GM23338 (cell line): ENCODE measurements around the gene TRPM7. TPM values are rescaled to one million over a fixed set of nuclear protein-coding genes. Genes with fewer than 3 reads are reported as not detected.

ENCODE experiments used
- ATAC-seq: fragments of 200-7000 bp; cut with Tn5 transposase; 3 replicates; pipeline ENCODE4 v1.9.1; 2020
- DNase-seq: peaks from one replicate; pipeline ENCODE4 v3.0.0-alpha.2; 2015; ENCODE audit warnings: low spot score
- H2AFZ ChIP-seq: fragments of 200-600 bp; sonication (generic); 2 replicates; pipeline ENCODE4 v1.8.0; 2016; ENCODE audit warnings: antibody characterized with exemption, mild to moderate bottlenecking, moderate library complexity
- H3F3A ChIP-seq: fragments of 200-600 bp; sonication (generic); replicated peaks from 2 replicates; pipeline ENCODE4 v1.8.0; 2017; ENCODE audit warnings: antibody characterized with exemption, mixed run types, low read depth
- H3K27ac ChIP-seq: fragments of 200-600 bp; sonication (generic); 2 replicates; pipeline ENCODE4 v1.6.1; 2016; ENCODE audit warnings: low read depth
- H3K27me3 ChIP-seq: fragments of 200-600 bp; sonication (generic); 2 replicates; pipeline ENCODE4 v1.8.0; 2016; ENCODE audit warnings: mild to moderate bottlenecking, mixed run types, moderate library complexity; ENCODE audit not compliant: insufficient read depth
- H3K36me3 ChIP-seq: fragments of 200-600 bp; sonication (generic); 2 replicates; pipeline ENCODE4 v1.8.0; 2016; ENCODE audit warnings: mild to moderate bottlenecking; ENCODE audit not compliant: insufficient read depth
- H3K4me1 ChIP-seq: fragments of 200-600 bp; sonication (generic); 2 replicates; pipeline ENCODE4 v1.8.0; 2016; ENCODE audit warnings: mild to moderate bottlenecking, moderate library complexity; ENCODE audit not compliant: insufficient read depth
- H3K4me2 ChIP-seq: fragments of 200-600 bp; sonication (generic); 2 replicates; pipeline ENCODE4 v1.7.1; 2017; ENCODE audit warnings: mixed run types
- H3K4me3 ChIP-seq: fragments of 200-600 bp; sonication (generic); 2 replicates; pipeline ENCODE4 v1.6.1; 2016; ENCODE audit warnings: mixed run types
- H3K79me2 ChIP-seq: fragments of 200-600 bp; sonication (generic); replicated peaks from 2 replicates; pipeline ENCODE4 v1.8.0; 2017; ENCODE audit warnings: mild to moderate bottlenecking; ENCODE audit not compliant: insufficient read depth
- H3K9me2 ChIP-seq: fragments of 200-600 bp; sonication (generic); 2 replicates; pipeline ENCODE4 v1.8.0; 2017; ENCODE audit not compliant: insufficient read depth
- H4K20me1 ChIP-seq: fragments of 200-600 bp; sonication (generic); replicated peaks from 2 replicates; pipeline ENCODE4 v1.8.0; 2017; ENCODE audit warnings: mild to moderate bottlenecking; ENCODE audit not compliant: insufficient read depth
- H3K27ac Mint-ChIP-seq: 2 replicates; pipeline ENCODE4 v1.8.0; 2020; ENCODE audit warnings: inconsistent platforms, mild to moderate bottlenecking, moderate library complexity, mixed read lengths
- H3K27me3 Mint-ChIP-seq: 3 replicates; pipeline ENCODE4 v1.8.0; 2022; ENCODE audit warnings: low read depth, mild to moderate bottlenecking, moderate library complexity, mixed read lengths, inconsistent platforms; ENCODE audit not compliant: insufficient read depth, poor library complexity
- H3K36me3 Mint-ChIP-seq: 3 replicates; pipeline ENCODE4 v1.8.0; 2021; ENCODE audit warnings: low read depth, mild to moderate bottlenecking, inconsistent platforms, moderate library complexity, mixed read lengths
- H3K4me1 Mint-ChIP-seq: 3 replicates; pipeline ENCODE4 v1.8.0; 2020; ENCODE audit warnings: mild to moderate bottlenecking, inconsistent platforms, mixed read lengths
- H3K4me3 Mint-ChIP-seq: 3 replicates; pipeline ENCODE4 v1.8.0; 2021; ENCODE audit warnings: moderate library complexity, mild to moderate bottlenecking, inconsistent platforms, mixed read lengths
- H3K9me3 Mint-ChIP-seq: 3 replicates; pipeline ENCODE4 v1.8.0; 2020; ENCODE audit warnings: moderate library complexity, mild to moderate bottlenecking, inconsistent platforms, mixed read lengths
- CREB1 ChIP-seq: fragments of 250-450 bp; sonication (Bioruptor Pico); IDR thresholded peaks from 2 replicates; pipeline ENCODE4 v1.5.0; 2020; ENCODE audit warnings: low read depth, mild to moderate bottlenecking, moderate library complexity
- CTCF ChIP-seq, 2 experiments: fragments of 200-600 bp in 1 of 2; sonication (generic) in 1 of 2; conservative IDR thresholded peaks; 2 replicates each; pipeline versions ENCODE4 v1.5.1 to v1.6.1; 2016 to 2017; ENCODE audit warnings: antibody characterized with exemption in 2 of 2, low read depth in 2 of 2, mild to moderate bottlenecking in 2 of 2, moderate library complexity in 1 of 2
- ETS1 ChIP-seq: IDR thresholded peaks from 2 replicates; pipeline ENCODE4 v1.6.1; 2016; ENCODE audit warnings: antibody characterized with exemption
- EZH2 ChIP-seq: fragments of 200-600 bp; sonication (generic); IDR thresholded peaks from one replicate; pipeline ENCODE4 v1.8.0; 2017; ENCODE audit warnings: antibody characterized with exemption, mild to moderate bottlenecking, low read depth; ENCODE audit not compliant: unreplicated experiment
- EZH2phosphoT487 ChIP-seq: fragments of 200-600 bp; sonication (generic); IDR thresholded peaks from one replicate; pipeline ENCODE4 v1.8.1; 2018; ENCODE audit warnings: antibody characterized with exemption; ENCODE audit not compliant: unreplicated experiment
- JUNB ChIP-seq: IDR thresholded peaks from one replicate; pipeline ENCODE4 v1.6.1; 2016; ENCODE audit warnings: antibody characterized with exemption; ENCODE audit not compliant: unreplicated experiment
- NANOG ChIP-seq: IDR thresholded peaks from 2 replicates; pipeline ENCODE4 v1.6.1; 2016; ENCODE audit warnings: antibody characterized with exemption, borderline replicate concordance
- POLR2AphosphoS5 ChIP-seq: IDR thresholded peaks from 2 replicates; pipeline ENCODE4 v1.6.1; 2016; ENCODE audit warnings: antibody characterized with exemption, low read depth
- REST ChIP-seq: IDR thresholded peaks from one replicate; pipeline ENCODE4 v1.6.1; 2018; ENCODE audit warnings: antibody characterized with exemption; ENCODE audit not compliant: unreplicated experiment
- STAT1 ChIP-seq: IDR thresholded peaks from one replicate; pipeline ENCODE4 v1.6.1; 2016; ENCODE audit warnings: antibody characterized with exemption; ENCODE audit not compliant: unreplicated experiment
- ZNF114 ChIP-seq: fragments of 250-450 bp; sonication (Bioruptor Pico); IDR thresholded peaks from 2 replicates; pipeline ENCODE4 v1.5.0; 2020; ENCODE audit warnings: mild to moderate bottlenecking, moderate library complexity
- ZNF331 ChIP-seq: fragments of 250-450 bp; sonication (Bioruptor Pico); IDR thresholded peaks from 2 replicates; pipeline ENCODE4 v1.5.0; 2020; ENCODE audit warnings: low read depth, mild to moderate bottlenecking, moderate library complexity
- ZNF462 ChIP-seq: fragments of 250-450 bp; sonication (Bioruptor Pico); IDR thresholded peaks from 2 replicates; pipeline ENCODE4 v1.5.0; 2020; ENCODE audit warnings: mild to moderate bottlenecking, moderate library complexity
- polyA plus RNA-seq: library from polyadenylated mRNA; unstranded; fragments of >200 nt; fragmentation: Nextera tagmentation; extraction: Ambion mirVana; gene quantifications from 2 replicates; pipeline ENCODE4 v1.2.1, GENCODE V29; 2016
- total RNA-seq: library from RNA; depleted of rRNA; stranded (reverse); fragments of >200 nt; shearing (Covaris generic); gene quantifications from 2 replicates; pipeline ENCODE4 v1.2.3, GENCODE V29; 2014

Gene TRPM7
- total and polyA plus RNA-seq, 2 experiments from 2014 or later, result 8.3 to 41.0 TPM

- H3K4me3 ChIP-seq, result no peak overlapping the region
- H3K27ac Mint-ChIP-seq, result no peak overlapping the region
- H3K4me2 ChIP-seq, result no peak overlapping the region
- ATAC-seq (no peak), DNase-seq (no peak)
- H2AFZ ChIP-seq, result no peak overlapping the region
- no peaks in the 10 kb centered on the region for H3K9me2 ChIP-seq
- no peaks in the 10 kb centered on the region for H4K20me1 ChIP-seq
- no peaks in the 10 kb centered on the region for H3K27me3 ChIP-seq
- H3F3A ChIP-seq, result no peaks in the 10 kb centered on the region
- TF ChIP-seq NANOG (no peak), EZH2phosphoT487 (no peak), CTCF (conservative IDR thresholded peaks at IDR 0.05; ENCODE audit: low read depth in 2 of 2) (no peak), ZNF114 (CRISPR knock-in tag) (no peak), CREB1 (CRISPR knock-in tag) (no peak), STAT1 (no peak), REST (no peak), EZH2 (no peak), ZNF331 (CRISPR knock-in tag) (no peak), ZNF462 (CRISPR knock-in tag) (no peak), POLR2AphosphoS5 (no peak), JUNB (no peak), ETS1 (no peak)
- no peaks in the 10 kb centered on the region for H3K9me3 Mint-ChIP-seq
- H3K27me3 Mint-ChIP-seq, result no peaks in the 10 kb centered on the region
- no peak overlapping the region for H3K4me3 Mint-ChIP-seq
- no peaks in the 10 kb centered on the region for H3K36me3 Mint-ChIP-seq
- no peaks in the 10 kb centered on the region for H3K4me1 Mint-ChIP-seq
- H3K27ac ChIP-seq, result no peak overlapping the region
- no peaks in the 10 kb centered on the region for H3K79me2 ChIP-seq
- no peaks in the 10 kb centered on the region for H3K36me3 ChIP-seq
- no peaks in the 10 kb centered on the region for H3K4me1 ChIP-seq
These were observed 24.0 kb upstream of the TRPM7 start for GRCh38 chr15:50710585-50710984.
